Activated naive CD4-positive, alpha-beta T cell treated with Interleukin-2 at 50 U/mL for 16 hours (primary cell): ENCODE results near the gene GPC3.
"Not testable (repeated sequence)": the region's sequence is repeated elsewhere in the genome, so short reads cannot be mapped to it uniquely, and the experiment has no call there.

Experiments used
- DNase-seq: peaks from one replicate; pipeline ENCODE4 v3.0.0-alpha.2; 2020

The GPC3 gene

DNA sequence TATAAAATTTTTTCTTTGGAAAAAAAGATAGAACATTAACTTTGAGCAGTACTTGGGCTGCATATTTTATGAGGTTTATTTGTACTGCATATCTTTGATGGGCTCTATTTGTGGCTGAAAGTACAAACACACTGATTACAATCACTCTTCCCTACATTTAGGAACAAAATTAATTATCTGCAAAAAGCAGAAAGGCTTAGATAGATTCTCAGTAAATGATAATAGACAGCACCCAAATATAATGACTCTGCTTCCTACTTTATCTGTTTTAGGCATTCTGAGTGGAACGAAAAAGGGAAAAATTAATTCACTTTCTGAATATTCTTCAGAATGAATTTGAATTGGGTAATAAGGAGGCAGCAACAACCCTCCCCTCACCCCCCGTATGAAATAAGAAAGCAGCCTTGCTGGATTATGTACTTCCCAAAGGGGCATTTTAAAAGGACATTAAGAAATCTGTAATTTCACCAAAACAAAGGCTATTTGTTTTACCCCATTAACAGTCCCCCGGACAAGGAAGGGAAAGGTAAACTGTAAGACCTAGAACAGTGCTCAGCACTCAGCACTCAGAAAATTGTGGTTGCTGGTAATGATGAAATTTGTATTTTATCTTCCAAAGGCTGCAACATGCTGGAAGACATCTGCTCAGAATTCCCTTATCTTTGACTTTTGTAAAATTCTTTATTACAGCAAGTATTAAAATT lies 242.6 kb downstream of the GPC3 start:
- DNase-seq: no peak

DNA sequence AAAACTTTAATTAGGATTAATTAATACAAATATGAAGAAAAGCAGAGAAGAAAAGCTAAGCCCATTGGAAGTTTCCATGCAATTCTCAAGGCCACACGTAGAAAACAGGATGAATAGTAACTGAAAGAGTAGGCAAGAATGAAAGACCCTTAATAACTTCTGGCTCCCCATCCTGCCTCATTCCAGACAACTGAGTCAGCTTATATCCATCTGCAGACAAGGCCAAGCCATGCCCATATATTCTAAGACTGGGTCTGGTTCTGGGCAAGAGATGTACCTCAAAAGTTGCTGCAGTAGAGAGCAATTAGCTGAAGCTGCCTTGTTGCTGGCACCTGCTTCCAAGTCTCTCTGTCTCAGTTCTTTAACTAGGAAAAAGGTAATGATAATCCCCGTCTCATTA lies 244.1 kb downstream of the GPC3 start:
- DNase-seq: no peak

GRCh38 chrX:133726642-133727041 lies 258.8 kb downstream of the GPC3 start:
- DNase-seq: no peak

- no peak for DNase-seq
Measured at GRCh38 chrX:133726211-133726630, 259.2 kb downstream of the GPC3 start.

- no peak for DNase-seq
Measured at GRCh38 chrX:133723930-133724329, 261.5 kb downstream of the GPC3 start.

DNA sequence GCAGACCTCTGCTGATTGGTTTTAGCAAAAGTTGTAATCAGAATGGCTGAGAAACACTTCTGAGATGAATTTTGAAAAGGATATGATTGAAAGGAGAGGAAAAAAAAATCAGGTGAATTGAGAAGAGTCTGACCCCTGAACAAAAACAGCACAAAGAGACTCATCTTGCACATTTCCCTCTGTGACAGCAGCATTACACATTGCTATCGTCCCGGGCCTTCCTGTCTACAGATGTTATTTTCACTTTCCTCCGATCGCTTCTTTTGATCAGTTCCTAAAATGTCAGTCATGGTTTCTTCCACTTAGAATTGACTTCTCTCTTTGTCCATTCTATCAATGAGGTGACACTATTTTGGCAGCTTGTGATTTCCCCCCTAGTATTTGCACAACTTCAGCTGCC lies 262.6 kb downstream of the GPC3 start:
- DNase-seq: no peak

DNA sequence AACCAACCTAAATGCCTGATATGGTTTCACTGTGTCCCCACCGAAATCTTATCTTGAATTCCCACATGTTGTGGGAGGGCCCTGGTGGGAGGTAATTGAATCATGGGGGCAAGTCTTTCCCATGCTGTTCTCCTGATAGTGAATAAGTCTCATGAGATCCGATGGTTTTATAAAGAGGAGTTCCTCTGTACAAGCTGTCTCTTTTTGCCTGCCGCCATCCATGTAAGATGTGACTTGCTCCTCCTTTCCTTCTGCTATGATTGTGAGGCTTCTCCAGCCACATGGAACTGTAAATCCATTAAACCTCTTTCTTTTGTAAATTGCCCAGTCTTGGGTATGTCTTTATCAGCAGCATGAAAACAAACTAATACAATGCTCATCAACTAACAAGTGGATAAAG lies 265.1 kb downstream of the GPC3 start:
- DNase-seq: not testable (repeated sequence)

DNA sequence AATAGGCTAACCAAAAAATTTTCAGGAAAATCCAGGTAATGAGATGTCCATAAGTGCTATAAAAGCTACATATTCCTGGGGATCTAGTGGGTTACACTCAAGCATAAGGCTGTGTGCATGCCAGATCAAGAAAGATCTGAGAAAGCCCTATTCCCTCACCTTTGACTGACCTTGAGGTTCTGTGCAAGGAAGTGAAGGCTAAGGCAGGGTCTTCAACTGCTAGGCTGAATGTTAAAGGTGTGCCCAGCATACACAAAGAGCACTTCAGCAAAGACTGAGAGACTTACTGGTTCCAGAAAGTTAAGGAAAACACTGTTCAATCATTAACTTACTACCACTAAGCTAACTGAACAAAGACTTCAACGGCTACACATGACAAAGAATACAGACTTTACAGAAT lies 269.7 kb downstream of the GPC3 start:
- DNase-seq: no peak

DNA sequence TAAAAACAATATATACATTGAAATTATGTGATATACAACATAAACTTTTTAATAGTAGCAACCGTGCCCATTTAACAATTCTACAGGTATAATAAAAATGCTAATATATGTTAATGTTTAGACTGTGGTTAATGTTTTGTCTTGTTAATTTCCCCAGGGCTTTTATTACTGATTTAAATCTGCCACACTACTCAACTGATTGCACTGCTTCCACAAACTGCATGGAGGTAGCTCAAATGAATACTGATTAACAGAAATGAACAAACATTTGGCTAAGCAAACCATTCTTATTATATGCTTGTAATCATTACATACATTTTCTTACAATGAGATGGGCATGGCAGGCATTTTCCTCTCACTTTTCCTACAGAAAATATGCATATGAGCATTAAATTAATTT lies 275.9 kb downstream of the GPC3 start:
- DNase-seq: no peak

DNA sequence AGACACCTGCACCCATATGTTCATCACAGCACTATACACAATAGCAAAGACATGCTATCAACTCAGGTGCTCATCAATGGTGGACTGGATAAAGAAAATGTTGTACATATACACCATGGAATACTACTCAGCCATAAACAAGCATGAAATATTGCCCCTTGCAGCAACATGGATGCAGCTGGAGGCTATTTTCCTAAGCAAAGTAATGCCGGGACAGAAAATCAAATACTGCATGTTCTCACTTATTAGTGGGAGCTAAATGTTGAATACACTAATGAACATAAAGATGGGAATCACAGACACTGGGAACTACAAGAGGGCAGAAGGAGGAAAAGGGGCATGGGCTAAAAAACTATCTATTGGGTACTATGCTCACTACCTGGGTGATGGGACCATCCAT lies 278.5 kb downstream of the GPC3 start:
- DNase-seq: no peak

DNA sequence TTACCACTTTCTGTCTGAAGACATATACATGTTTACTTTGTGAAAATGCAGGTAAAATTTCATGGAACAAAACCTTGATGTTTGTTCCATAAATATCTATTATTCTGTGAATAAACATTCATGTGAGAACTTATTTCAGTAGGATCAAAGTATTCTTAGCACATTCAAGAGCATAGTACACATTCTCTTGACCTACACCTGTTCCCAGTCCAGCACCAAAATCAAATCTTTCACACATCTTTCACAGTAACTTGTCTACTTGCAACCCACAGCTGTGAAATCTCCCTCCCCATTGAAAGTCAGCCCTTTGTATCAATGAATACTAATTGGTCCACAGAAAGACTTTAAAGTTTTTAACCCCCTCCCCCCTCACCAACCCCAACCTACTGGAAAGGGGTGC lies 283.2 kb downstream of the GPC3 start:
- DNase-seq: no peak

DNA sequence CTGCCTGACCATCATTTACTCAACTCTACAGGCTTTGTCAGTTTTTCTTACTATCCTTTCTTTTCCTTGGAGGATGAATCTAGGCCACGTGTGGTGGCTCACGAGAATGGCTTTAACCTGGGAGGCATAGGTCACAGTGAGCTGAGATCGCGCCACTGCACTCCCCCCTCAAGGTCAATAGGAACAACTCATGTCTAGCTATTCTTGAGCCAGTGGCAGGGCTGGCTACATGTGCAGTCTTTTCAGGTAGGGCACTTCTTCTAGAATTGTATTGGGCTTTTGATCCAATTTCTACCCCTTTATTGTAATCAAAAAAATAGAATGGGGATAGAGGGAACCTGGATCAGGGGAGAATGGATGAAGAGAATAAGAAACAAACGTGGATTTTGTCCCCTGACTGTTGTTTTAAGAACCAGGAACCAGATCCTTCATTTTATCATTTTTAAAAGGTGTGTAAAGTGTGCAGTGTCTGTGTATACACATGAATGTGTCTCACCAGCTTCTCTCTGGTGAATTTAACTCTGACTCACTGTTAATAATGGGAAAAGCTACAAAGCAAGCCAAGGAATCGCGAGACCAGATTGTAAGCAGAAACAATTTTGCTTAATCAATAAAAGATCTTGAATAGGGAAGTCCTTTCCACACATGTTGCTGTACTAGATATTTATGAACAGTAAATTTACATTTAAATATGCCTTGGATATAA lies 286.2 kb downstream of the GPC3 start:
- DNase-seq: no peak

GRCh38 chrX:133698298-133698697 lies 287.1 kb downstream of the GPC3 start:
- no peak for DNase-seq

- DNase-seq: no peak
Measured at GRCh38 chrX:133697656-133698055, 287.7 kb downstream of the GPC3 start.

GRCh38 chrX:133689997-133690599 lies 295.3 kb downstream of the GPC3 start:
- no peak for DNase-seq

- no peak for DNase-seq
Measured at GRCh38 chrX:133685822-133686221, 299.6 kb downstream of the GPC3 start.

DNA sequence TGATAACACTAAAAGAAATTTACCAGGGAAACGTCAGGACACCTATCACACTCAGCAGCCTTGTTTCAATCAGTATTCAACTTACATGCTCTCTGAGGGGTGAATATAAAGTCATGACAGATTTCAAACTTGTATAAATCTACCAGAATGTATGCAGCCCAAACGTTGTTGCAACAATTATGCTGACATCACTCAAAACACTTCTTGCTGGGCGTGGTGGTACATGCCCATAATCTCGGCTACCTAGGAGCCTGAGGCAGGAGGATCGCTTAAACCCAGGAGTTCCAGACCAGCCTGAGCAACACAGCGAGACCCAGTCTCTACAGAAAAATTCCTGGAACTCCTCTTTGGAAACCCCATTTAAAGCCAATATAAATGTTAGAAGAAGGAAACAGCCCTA lies 303.5 kb downstream of the GPC3 start:
- no peak for DNase-seq

DNA sequence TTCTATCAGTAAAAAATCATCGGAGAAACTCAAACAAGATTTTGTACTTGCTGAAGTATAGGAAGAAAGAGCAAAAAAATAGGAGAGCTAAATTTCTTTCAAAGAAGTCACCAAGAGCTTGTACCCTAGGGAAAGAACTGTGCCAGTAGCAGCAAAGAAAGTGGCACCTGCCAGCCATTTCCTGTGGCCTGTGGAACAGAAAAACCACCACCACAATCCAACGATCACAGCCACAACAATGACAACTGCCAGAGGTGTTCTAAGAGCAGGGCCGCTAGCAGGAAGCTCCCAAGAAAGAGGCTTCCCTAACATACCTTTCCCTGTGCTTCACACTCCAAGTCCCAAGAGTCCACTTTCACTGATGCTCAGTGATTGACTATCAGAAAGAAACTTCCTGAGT lies 304.0 kb downstream of the GPC3 start:
- DNase-seq: no peak

- no peak for DNase-seq
Measured at GRCh38 chrX:133677123-133678063, 308.0 kb downstream of the GPC3 start.

- DNase-seq: no peak
Measured at GRCh38 chrX:133676344-133677122, 308.9 kb downstream of the GPC3 start.

DNA sequence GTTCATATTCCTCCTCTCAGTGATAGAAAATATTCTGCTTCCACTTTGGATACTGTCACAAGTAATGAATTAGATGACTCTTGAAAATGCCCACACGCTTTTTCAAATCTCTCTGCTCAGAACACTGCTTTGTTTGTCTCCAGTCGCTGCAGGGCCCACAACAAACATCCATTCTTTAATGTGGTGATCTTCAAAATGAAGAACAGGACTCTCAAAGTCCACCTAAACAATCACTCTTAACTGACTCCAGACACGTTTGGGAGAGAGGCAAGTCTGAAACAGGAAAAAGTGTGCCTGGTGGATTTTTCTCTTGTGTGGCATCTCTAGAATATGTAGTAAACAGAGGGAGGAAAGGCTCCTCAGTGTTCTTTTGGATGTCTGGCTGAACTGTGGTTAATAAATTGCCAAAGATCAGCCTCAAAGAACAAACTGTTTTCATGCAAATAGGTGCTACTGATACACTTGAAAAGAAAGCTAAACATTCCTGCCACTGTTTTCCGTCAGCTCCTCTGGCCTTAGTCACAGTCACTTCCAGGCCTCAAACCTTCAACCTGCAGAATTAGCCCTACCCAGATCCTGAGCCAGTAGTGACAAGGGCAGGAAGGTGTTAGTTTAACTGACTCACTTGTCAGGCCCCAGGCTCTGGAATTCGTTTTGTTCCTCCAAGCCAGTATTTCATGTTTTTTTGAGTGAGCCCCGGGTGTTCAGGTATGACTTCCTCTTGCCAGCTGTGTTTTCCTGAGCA lies 310.5 kb downstream of the GPC3 start:
- no peak for DNase-seq

- DNase-seq: no peak
Measured at GRCh38 chrX:133670383-133670782, 315.0 kb downstream of the GPC3 start.
